Measurements from ENCODE around the gene MID2. TPM values are rescaled to one million over a fixed set of nuclear protein-coding genes. Genes with fewer than 3 reads are reported as not detected.
A peak's percentile ranks its signal among the peaks of the same experiment; 100 is the strongest.

The MID2 gene
- total RNA-seq, 1 experiment from 2014 or later: 0.43 TPM

- TF ChIP-seq EZH2 (IDR thresholded peaks at IDR 0.05; ENCODE audit: borderline replicate concordance, low read depth, low read length, poor library complexity, severe bottlenecking) (no peak), CTCF (conservative IDR thresholded peaks at IDR 0.05; ENCODE audit: low read depth, low read length) (no peak)
- Histone ChIP-seq H3K36me3 (ENCODE audit: insufficient read depth, low read length, poor library complexity, severe bottlenecking) (no peaks in the 10 kb centered on the region), H3K4me3 (ENCODE audit: low read depth, low read length, poor library complexity, severe bottlenecking) (no peak overlapping the region), H3K27me3 (replicated peaks; ENCODE audit: insufficient read depth, low read depth, low read length, poor library complexity) (peaks cover 16% of the 10 kb centered on the region), H3K27ac (ENCODE audit: low read depth, low read length, poor library complexity, severe bottlenecking) (no peak overlapping the region), H3K4me1 (ENCODE audit: insufficient read depth, low read length, poor library complexity, severe bottlenecking) (no peaks in the 10 kb centered on the region), H3K9me3 (ENCODE audit: low read depth, low read length, poor library complexity, severe bottlenecking) (no peaks in the 10 kb centered on the region)
- BruUV-seq (replicated peaks): no TSS peak
- intact Hi-C loops (cut with micrococcal nuclease; ENCODE audit: unreplicated experiment): no loop called here
- ChIA-PET POLR2A (ENCODE audit: low non-redundant PET) (no interaction called here), CTCF (no interaction called here)
- DNase-seq (ENCODE audit: low spot score): no peak
Measured at GRCh38 chrX:107924136-107924746, 98.6 kb downstream of the MID2 start.

DNA sequence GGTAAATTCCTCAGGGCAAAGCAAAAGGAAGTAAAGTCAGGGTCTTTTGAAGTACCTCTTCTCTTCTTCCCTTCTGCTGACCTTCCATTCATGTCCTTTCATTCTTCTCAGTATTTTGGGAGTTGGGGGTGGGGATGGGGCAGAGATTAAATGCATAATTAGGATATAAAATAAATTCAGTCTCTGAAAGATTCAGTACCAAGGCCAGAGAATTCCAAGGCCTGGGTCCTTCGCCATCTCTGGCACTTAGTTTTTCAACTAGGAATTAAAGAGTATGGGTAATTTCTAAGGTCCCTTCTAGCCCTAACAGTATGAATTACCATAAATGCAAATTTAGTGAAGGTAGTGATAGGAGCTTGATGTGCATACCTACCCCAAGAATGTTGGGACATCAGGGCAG, 108.6 kb downstream of the MID2 start:
- no peak overlapping the region for H3K4me3 ChIP-seq (ENCODE audit: low read depth, low read length, poor library complexity, severe bottlenecking)

DNA sequence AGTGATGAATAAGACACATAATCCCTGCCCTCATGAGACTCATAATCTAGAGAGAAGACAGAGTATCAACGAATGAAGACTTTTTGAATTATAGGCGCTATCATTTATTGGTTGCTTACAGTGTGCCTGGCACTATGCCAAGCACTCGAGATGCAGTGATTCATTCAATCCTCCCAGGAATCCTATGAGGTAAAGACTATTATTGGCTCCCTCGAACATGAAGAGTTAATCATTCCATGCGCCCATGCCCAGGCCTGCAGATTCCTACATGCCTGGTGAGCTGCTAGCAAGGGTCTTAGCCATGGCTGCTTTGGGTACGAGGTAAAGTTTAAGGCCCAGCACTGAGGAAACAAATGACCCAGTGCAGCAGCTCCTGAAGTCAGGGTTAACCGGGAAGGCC, 109.5 kb downstream of the MID2 start:
- no TSS peak for BruUV-seq (replicated peaks)
- CTCF ChIA-PET: no interaction called here
- no peaks in the 10 kb centered on the region for H3K4me1 ChIP-seq (ENCODE audit: insufficient read depth, low read length, poor library complexity, severe bottlenecking)
- no peak overlapping the region for H3K4me3 ChIP-seq (ENCODE audit: low read depth, low read length, poor library complexity, severe bottlenecking)
- peak; percentile 41 for DNase-seq (ENCODE audit: low spot score)
- POLR2A ChIA-PET (ENCODE audit: low non-redundant PET): no interaction called here
- no peaks in the 10 kb centered on the region for H3K27me3 ChIP-seq (replicated peaks; ENCODE audit: insufficient read depth, low read depth, low read length, poor library complexity)
- no peak overlapping the region for H3K27ac ChIP-seq (ENCODE audit: low read depth, low read length, poor library complexity, severe bottlenecking)
- TF ChIP-seq EZH2 (IDR thresholded peaks at IDR 0.05; ENCODE audit: borderline replicate concordance, low read depth, low read length, poor library complexity, severe bottlenecking) (no peak), CTCF (conservative IDR thresholded peaks at IDR 0.05; ENCODE audit: low read depth, low read length) (no peak)
- intact Hi-C loops (cut with micrococcal nuclease; ENCODE audit: unreplicated experiment): no loop called here
- no peaks in the 10 kb centered on the region for H3K9me3 ChIP-seq (ENCODE audit: low read depth, low read length, poor library complexity, severe bottlenecking)
- H3K36me3 ChIP-seq (ENCODE audit: insufficient read depth, low read length, poor library complexity, severe bottlenecking): no peaks in the 10 kb centered on the region

More for the DNA sequence above, 108.6 kb downstream of the MID2 start:
- H3K4me1 ChIP-seq (ENCODE audit: insufficient read depth, low read length, poor library complexity, severe bottlenecking): no peaks in the 10 kb centered on the region
- H3K9me3 ChIP-seq (ENCODE audit: low read depth, low read length, poor library complexity, severe bottlenecking): no peaks in the 10 kb centered on the region
- H3K27ac ChIP-seq (ENCODE audit: low read depth, low read length, poor library complexity, severe bottlenecking): no peak overlapping the region
- ChIA-PET POLR2A (ENCODE audit: low non-redundant PET) (no interaction called here), CTCF (no interaction called here)
- intact Hi-C loops (cut with micrococcal nuclease; ENCODE audit: unreplicated experiment): no loop called here
- BruUV-seq (replicated peaks): no TSS peak
- no peaks in the 10 kb centered on the region for H3K36me3 ChIP-seq (ENCODE audit: insufficient read depth, low read length, poor library complexity, severe bottlenecking)
- no peaks in the 10 kb centered on the region for H3K27me3 ChIP-seq (replicated peaks; ENCODE audit: insufficient read depth, low read depth, low read length, poor library complexity)
- no peak for TF ChIP-seq CTCF (conservative IDR thresholded peaks at IDR 0.05; ENCODE audit: low read depth, low read length)
- no peak for TF ChIP-seq EZH2 (IDR thresholded peaks at IDR 0.05; ENCODE audit: borderline replicate concordance, low read depth, low read length, poor library complexity, severe bottlenecking)
- no peak for DNase-seq (ENCODE audit: low spot score)
